HepG2 (cell line): ENCODE results near the gene SLIT3.

Experiments used
- ETS1 ChIP-seq: sonication (generic); formaldehyde crosslinking; IDR thresholded peaks from 2 replicates; pipeline ENCODE4 v1.4.0; 2020; ENCODE audit warnings: missing genetic modification reagents
- ZBTB20 ChIP-seq: sonication (generic); formaldehyde crosslinking; IDR thresholded peaks from 2 replicates; pipeline ENCODE4 v1.8.1; 2023; ENCODE audit warnings: missing genetic modification reagents, low read depth, mild to moderate bottlenecking, borderline replicate concordance
- ZNF558 ChIP-seq: sonication (generic); formaldehyde crosslinking; IDR thresholded peaks from 2 replicates; pipeline ENCODE4 v1.9.0; 2022; ENCODE audit warnings: mild to moderate bottlenecking, missing genetic modification reagents, borderline replicate concordance
- ZSCAN29 ChIP-seq: sonication (generic); formaldehyde crosslinking; conservative IDR thresholded peaks from 2 replicates; pipeline ENCODE4 v1.4.0; 2020; ENCODE audit warnings: mild to moderate bottlenecking, missing genetic modification reagents
- TF ChIP-seq, protein P1 (sequence below): sonication (generic); formaldehyde crosslinking; IDR thresholded peaks from 2 replicates; pipeline ENCODE4 v1.5.0; 2020; ENCODE audit warnings: mild to moderate bottlenecking, missing genetic modification reagents, moderate library complexity
- TF ChIP-seq, protein P2 (sequence below): IDR thresholded peaks from 2 replicates; pipeline ENCODE4 v1.6.1; 2012; ENCODE audit warnings: low read length, improper control_type of control experiment
- TF ChIP-seq, protein P3 (sequence below): sonication (generic); formaldehyde crosslinking; IDR thresholded peaks from 2 replicates; pipeline ENCODE4 v1.4.0; 2020; ENCODE audit warnings: mild to moderate bottlenecking, missing genetic modification reagents, borderline replicate concordance

DNA sequence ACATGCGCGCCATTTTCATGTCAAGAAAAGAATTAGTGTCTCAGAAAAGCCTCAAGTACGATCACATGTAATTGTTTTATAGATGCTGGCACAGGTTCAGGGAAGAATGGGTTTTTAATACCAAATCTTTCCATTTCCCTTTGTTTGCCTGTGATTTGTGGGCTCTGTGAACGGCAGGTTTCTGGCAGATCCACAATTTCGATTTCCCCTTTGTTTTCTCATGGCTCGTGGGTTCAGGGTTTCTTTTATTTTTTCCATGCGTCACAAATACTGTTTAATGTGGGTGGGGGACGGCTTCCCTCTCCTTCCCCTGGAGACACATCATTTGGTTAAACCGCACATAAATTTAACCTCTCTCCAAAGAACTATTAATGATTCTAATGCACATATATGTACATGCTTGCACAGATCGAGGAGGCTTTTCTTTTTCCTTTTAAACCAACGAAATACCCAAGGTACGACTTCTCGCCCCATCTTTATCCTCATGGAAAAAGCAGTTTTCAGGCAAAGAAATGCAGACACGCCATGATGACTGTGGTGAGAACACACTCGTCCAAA lies 195.9 kb downstream of the SLIT3 start:
- TF ChIP-seq, protein P1, sequence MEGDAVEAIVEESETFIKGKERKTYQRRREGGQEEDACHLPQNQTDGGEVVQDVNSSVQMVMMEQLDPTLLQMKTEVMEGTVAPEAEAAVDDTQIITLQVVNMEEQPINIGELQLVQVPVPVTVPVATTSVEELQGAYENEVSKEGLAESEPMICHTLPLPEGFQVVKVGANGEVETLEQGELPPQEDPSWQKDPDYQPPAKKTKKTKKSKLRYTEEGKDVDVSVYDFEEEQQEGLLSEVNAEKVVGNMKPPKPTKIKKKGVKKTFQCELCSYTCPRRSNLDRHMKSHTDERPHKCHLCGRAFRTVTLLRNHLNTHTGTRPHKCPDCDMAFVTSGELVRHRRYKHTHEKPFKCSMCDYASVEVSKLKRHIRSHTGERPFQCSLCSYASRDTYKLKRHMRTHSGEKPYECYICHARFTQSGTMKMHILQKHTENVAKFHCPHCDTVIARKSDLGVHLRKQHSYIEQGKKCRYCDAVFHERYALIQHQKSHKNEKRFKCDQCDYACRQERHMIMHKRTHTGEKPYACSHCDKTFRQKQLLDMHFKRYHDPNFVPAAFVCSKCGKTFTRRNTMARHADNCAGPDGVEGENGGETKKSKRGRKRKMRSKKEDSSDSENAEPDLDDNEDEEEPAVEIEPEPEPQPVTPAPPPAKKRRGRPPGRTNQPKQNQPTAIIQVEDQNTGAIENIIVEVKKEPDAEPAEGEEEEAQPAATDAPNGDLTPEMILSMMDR (CRISPR knock-in tag): no peak
- TF ChIP-seq ZSCAN29 (CRISPR knock-in tag): no peak
- TF ChIP-seq ZBTB20 (CRISPR knock-in tag): no peak
- TF ChIP-seq ZNF558 (CRISPR knock-in tag): no peak
- TF ChIP-seq, protein P2, sequence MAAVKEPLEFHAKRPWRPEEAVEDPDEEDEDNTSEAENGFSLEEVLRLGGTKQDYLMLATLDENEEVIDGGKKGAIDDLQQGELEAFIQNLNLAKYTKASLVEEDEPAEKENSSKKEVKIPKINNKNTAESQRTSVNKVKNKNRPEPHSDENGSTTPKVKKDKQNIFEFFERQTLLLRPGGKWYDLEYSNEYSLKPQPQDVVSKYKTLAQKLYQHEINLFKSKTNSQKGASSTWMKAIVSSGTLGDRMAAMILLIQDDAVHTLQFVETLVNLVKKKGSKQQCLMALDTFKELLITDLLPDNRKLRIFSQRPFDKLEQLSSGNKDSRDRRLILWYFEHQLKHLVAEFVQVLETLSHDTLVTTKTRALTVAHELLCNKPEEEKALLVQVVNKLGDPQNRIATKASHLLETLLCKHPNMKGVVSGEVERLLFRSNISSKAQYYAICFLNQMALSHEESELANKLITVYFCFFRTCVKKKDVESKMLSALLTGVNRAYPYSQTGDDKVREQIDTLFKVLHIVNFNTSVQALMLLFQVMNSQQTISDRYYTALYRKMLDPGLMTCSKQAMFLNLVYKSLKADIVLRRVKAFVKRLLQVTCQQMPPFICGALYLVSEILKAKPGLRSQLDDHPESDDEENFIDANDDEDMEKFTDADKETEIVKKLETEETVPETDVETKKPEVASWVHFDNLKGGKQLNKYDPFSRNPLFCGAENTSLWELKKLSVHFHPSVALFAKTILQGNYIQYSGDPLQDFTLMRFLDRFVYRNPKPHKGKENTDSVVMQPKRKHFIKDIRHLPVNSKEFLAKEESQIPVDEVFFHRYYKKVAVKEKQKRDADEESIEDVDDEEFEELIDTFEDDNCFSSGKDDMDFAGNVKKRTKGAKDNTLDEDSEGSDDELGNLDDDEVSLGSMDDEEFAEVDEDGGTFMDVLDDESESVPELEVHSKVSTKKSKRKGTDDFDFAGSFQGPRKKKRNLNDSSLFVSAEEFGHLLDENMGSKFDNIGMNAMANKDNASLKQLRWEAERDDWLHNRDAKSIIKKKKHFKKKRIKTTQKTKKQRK: no peak
- TF ChIP-seq, protein P3, sequence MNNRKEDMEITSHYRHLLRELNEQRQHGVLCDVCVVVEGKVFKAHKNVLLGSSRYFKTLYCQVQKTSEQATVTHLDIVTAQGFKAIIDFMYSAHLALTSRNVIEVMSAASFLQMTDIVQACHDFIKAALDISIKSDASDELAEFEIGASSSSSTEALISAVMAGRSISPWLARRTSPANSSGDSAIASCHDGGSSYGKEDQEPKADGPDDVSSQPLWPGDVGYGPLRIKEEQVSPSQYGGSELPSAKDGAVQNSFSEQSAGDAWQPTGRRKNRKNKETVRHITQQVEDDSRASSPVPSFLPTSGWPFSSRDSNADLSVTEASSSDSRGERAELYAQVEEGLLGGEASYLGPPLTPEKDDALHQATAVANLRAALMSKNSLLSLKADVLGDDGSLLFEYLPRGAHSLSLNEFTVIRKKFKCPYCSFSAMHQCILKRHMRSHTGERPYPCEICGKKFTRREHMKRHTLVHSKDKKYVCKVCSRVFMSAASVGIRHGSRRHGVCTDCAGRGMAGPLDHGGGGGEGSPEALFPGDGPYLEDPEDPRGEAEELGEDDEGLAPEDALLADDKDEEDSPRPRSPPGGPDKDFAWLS (CRISPR knock-in tag): no peak
- TF ChIP-seq ETS1: no peak
